Vagina (tissue), 2 donors: ENCODE data around the gene DPCD.

Experiments
- CTCF ChIP-seq, 3 experiments: fragments of 450-650 bp in 2 of 3; fragments of 200-600 bp in 1 of 3; sonication (generic) in 1 of 3; IDR thresholded peaks; one replicate each; pipeline ENCODE4 v1.5.1; 2017 to 2019; ENCODE audit warnings: antibody characterized with exemption in 3 of 3, mild to moderate bottlenecking in 2 of 3, moderate library complexity in 2 of 3
- POLR2A ChIP-seq, 2 donors: fragments of 450-650 bp; IDR thresholded peaks; one replicate each; pipeline ENCODE4 v1.6.1; 2017; ENCODE audit warnings: antibody characterized with exemption in 2 of 2, mild to moderate bottlenecking in 2 of 2, moderate library complexity in 2 of 2

- TF ChIP-seq CTCF (IDR thresholded peaks at IDR 0.05) (no peak), POLR2A (IDR thresholded peaks at IDR 0.05) (no peak)
Observed at GRCh38 chr10:101612872-101613271, 24.8 kb downstream of the DPCD start.
